Fibroblast of lung (primary cell): ENCODE results near the gene ACADVL.
"Not testable (repeated sequence)": the region's sequence is repeated elsewhere in the genome, so short reads cannot be mapped to it uniquely, and the experiment has no call there.

ENCODE experiments used
- EZH2 ChIP-seq: IDR thresholded peaks from 2 replicates; pipeline ENCODE4 v1.5.1; 2012; ENCODE audit warnings: low read length, control low read depth, mild to moderate bottlenecking; ENCODE audit errors: missing control alignments
- TF ChIP-seq, protein P1 (sequence below), 2 donors: IDR thresholded peaks in 1 of 2; conservative IDR thresholded peaks in 1 of 2; 1 replicate in 1 of 2; 2 replicates in 1 of 2; pipeline ENCODE4 v1.5.1; 2011 to 2012; ENCODE audit warnings: low read length in 2 of 2, control low read depth in 1 of 2, inconsistent platforms in 1 of 2, low read depth in 1 of 2, mild to moderate bottlenecking in 1 of 2

DNA sequence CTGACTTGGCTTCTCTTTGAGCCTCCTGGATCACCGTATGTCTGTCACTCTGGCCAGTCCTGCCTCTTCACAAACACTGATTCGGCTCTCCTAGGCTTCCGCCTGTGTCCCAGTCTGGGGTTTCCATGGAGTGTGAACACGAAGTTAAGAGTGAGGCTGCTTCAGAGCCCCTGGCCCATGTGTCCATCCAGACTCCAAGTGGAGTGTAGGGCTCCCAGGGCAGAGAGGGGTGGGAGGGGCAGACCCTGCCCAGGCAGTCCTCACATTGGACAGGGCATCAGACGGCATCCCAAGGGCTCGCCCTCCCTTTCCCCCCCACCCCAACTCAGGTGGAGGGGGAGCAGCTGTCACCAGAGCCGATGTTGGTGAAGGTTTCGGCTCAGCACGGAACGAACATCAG is 24.1 kb downstream of the ACADVL start:
- TF ChIP-seq, protein P1, sequence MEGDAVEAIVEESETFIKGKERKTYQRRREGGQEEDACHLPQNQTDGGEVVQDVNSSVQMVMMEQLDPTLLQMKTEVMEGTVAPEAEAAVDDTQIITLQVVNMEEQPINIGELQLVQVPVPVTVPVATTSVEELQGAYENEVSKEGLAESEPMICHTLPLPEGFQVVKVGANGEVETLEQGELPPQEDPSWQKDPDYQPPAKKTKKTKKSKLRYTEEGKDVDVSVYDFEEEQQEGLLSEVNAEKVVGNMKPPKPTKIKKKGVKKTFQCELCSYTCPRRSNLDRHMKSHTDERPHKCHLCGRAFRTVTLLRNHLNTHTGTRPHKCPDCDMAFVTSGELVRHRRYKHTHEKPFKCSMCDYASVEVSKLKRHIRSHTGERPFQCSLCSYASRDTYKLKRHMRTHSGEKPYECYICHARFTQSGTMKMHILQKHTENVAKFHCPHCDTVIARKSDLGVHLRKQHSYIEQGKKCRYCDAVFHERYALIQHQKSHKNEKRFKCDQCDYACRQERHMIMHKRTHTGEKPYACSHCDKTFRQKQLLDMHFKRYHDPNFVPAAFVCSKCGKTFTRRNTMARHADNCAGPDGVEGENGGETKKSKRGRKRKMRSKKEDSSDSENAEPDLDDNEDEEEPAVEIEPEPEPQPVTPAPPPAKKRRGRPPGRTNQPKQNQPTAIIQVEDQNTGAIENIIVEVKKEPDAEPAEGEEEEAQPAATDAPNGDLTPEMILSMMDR (conservative IDR thresholded peaks at IDR 0.05 in 1 of 2, IDR thresholded peaks at IDR 0.05 in 1 of 2; ENCODE audit: low read depth in 1 of 2, low read length in 2 of 2) = not testable (repeated sequence)
- not testable (repeated sequence) for TF ChIP-seq EZH2
